KMS-11 (cell line): ENCODE results near the gene SETD4.
A peak's percentile ranks its signal among the peaks of the same experiment; 100 is the strongest.

ENCODE experiments used
- H2AFZ ChIP-seq: fragments of 200-600 bp; sonication (generic); 2 replicates; pipeline ENCODE4 v1.6.1; 2016; ENCODE audit warnings: antibody characterized with exemption, mixed run types, low read depth
- H3K27ac ChIP-seq: fragments of 200-600 bp; sonication (generic); 2 replicates; pipeline ENCODE4 v1.6.1; 2016; ENCODE audit warnings: mild to moderate bottlenecking, mixed run types
- H3K27me3 ChIP-seq: fragments of 200-600 bp; sonication (generic); 2 replicates; pipeline ENCODE4 v1.6.1; 2017; ENCODE audit warnings: mild to moderate bottlenecking, low read depth, mixed run types, moderate library complexity; ENCODE audit not compliant: insufficient read depth
- H3K36me3 ChIP-seq: fragments of 200-600 bp; sonication (generic); 2 replicates; pipeline ENCODE4 v1.6.1; 2017; ENCODE audit warnings: mild to moderate bottlenecking, mixed run types; ENCODE audit not compliant: insufficient read depth
- H3K4me1 ChIP-seq: fragments of 200-600 bp; sonication (generic); 2 replicates; pipeline ENCODE4 v1.6.1; 2016; ENCODE audit warnings: mild to moderate bottlenecking, low read depth, mixed run types; ENCODE audit not compliant: poor library complexity, severe bottlenecking
- H3K4me2 ChIP-seq: fragments of 200-600 bp; sonication (generic); 2 replicates; pipeline ENCODE4 v1.7.0; 2016; ENCODE audit warnings: mild to moderate bottlenecking, mixed run types
- H3K4me3 ChIP-seq: fragments of 200-600 bp; sonication (generic); IDR thresholded peaks from 2 replicates; pipeline ENCODE4 v1.6.1; 2017; ENCODE audit warnings: low read depth, low read length, mixed read lengths; ENCODE audit not compliant: insufficient read depth
- H3K79me2 ChIP-seq: fragments of 200-600 bp; sonication (generic); 2 replicates; pipeline ENCODE4 v1.6.1; 2016; ENCODE audit warnings: low read depth, mixed run types; ENCODE audit not compliant: insufficient read depth
- H3K9ac ChIP-seq: fragments of 200-600 bp; sonication (generic); 2 replicates; pipeline ENCODE4 v1.6.1; 2016; ENCODE audit warnings: mild to moderate bottlenecking, mixed run types
- H4K20me1 ChIP-seq: fragments of 200-600 bp; sonication (generic); 2 replicates; pipeline ENCODE4 v1.6.1; 2016; ENCODE audit warnings: mild to moderate bottlenecking, mixed run types; ENCODE audit not compliant: insufficient read depth
- CTCF ChIP-seq: fragments of 200-600 bp; sonication (generic); conservative IDR thresholded peaks from 2 replicates; pipeline ENCODE4 v1.6.1; 2017; ENCODE audit warnings: low read depth, mild to moderate bottlenecking, antibody characterized with exemption, low read length, moderate library complexity, mixed read lengths

The SETD4 gene

GRCh38 chr21:35995522-35996088 is 64.7 kb downstream of the SETD4 start:
- H3K4me2 ChIP-seq = peak overlapping the region; percentile 65
- no peak for TF ChIP-seq CTCF
- H2AFZ ChIP-seq = no peak overlapping the region

DNA sequence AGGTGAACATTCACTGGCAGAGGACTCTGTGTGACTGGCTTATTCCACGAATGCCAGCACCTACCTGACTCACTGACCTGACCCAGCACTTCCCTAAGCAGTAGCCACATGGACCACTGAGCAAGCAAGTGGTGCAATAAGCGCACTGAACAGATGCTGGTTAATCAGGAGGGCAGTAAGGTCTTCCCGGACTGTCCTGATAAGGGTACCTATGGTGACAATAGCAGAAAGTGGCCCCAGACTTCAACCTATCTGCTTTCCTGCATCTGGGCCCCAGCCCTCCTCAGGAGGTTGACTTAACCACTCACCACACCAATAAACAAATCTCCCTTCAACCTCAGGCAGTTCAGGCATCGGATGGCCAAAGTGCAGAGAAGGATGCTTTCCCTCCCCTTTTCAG is 65.7 kb downstream of the SETD4 start:
- H2AFZ ChIP-seq = no peak overlapping the region
- H3K9ac ChIP-seq = no peak overlapping the region
- no peaks in the 10 kb centered on the region for H3K36me3 ChIP-seq
- H3K79me2 ChIP-seq = no peaks in the 10 kb centered on the region
- no peaks in the 10 kb centered on the region for H4K20me1 ChIP-seq
- H3K27ac ChIP-seq = no peak overlapping the region; the same call in 1 of the 2 replicates
- H3K27me3 ChIP-seq = peaks cover 16% of the 10 kb centered on the region
- peak overlapping the region; percentile 65; the same call in 1 of the 2 replicates for H3K4me2 ChIP-seq
- H3K4me3 ChIP-seq = no peak overlapping the region
- peaks cover 32% of the 10 kb centered on the region for H3K4me1 ChIP-seq
- TF ChIP-seq CTCF = no peak

More at GRCh38 chr21:35995522-35996088, 64.7 kb downstream of the SETD4 start:
- Histone ChIP-seq H4K20me1 (no peaks in the 10 kb centered on the region), H3K9ac (no peak overlapping the region), H3K4me1 (peaks cover 32% of the 10 kb centered on the region), H3K79me2 (no peaks in the 10 kb centered on the region), H3K4me3 (no peak overlapping the region), H3K36me3 (no peaks in the 10 kb centered on the region), H3K27me3 (peaks cover 16% of the 10 kb centered on the region), H3K27ac (peak overlapping the region; percentile 3; the same call in 1 of the 2 replicates)

- H3K27ac ChIP-seq = no peak overlapping the region
- H3K4me1 ChIP-seq = peaks cover 32% of the 10 kb centered on the region
- peaks cover 16% of the 10 kb centered on the region for H3K27me3 ChIP-seq
- no peak for TF ChIP-seq CTCF
- no peaks in the 10 kb centered on the region for H4K20me1 ChIP-seq
- no peak overlapping the region for H3K9ac ChIP-seq
- H3K36me3 ChIP-seq = no peaks in the 10 kb centered on the region
- H3K4me3 ChIP-seq = no peak overlapping the region
- H2AFZ ChIP-seq = no peak overlapping the region
- H3K79me2 ChIP-seq = no peaks in the 10 kb centered on the region
- peak overlapping the region; percentile 65; the same call in 1 of the 2 replicates for H3K4me2 ChIP-seq
Measured at GRCh38 chr21:35993875-35994490, 66.3 kb downstream of the SETD4 start.

GRCh38 chr21:35991131-35991530 is 69.2 kb downstream of the SETD4 start:
- no peak overlapping the region for H3K4me2 ChIP-seq

More at GRCh38 chr21:35991131-35991530, 69.2 kb downstream of the SETD4 start:
- TF ChIP-seq CTCF = no peak
- H3K27me3 ChIP-seq = no peaks in the 10 kb centered on the region; the same call in 1 of the 2 replicates
- peaks cover 21% of the 10 kb centered on the region for H3K4me1 ChIP-seq
- H3K4me3 ChIP-seq = no peak overlapping the region
- no peaks in the 10 kb centered on the region for H3K36me3 ChIP-seq
- no peaks in the 10 kb centered on the region for H4K20me1 ChIP-seq
- no peak overlapping the region for H3K9ac ChIP-seq
- no peak overlapping the region for H2AFZ ChIP-seq
- H3K27ac ChIP-seq = no peak overlapping the region
- H3K79me2 ChIP-seq = no peaks in the 10 kb centered on the region
